ENCODE data around the gene RESF1.
A peak's percentile ranks its signal among the peaks of the same experiment; 100 is the strongest.

The RESF1 gene

DNA sequence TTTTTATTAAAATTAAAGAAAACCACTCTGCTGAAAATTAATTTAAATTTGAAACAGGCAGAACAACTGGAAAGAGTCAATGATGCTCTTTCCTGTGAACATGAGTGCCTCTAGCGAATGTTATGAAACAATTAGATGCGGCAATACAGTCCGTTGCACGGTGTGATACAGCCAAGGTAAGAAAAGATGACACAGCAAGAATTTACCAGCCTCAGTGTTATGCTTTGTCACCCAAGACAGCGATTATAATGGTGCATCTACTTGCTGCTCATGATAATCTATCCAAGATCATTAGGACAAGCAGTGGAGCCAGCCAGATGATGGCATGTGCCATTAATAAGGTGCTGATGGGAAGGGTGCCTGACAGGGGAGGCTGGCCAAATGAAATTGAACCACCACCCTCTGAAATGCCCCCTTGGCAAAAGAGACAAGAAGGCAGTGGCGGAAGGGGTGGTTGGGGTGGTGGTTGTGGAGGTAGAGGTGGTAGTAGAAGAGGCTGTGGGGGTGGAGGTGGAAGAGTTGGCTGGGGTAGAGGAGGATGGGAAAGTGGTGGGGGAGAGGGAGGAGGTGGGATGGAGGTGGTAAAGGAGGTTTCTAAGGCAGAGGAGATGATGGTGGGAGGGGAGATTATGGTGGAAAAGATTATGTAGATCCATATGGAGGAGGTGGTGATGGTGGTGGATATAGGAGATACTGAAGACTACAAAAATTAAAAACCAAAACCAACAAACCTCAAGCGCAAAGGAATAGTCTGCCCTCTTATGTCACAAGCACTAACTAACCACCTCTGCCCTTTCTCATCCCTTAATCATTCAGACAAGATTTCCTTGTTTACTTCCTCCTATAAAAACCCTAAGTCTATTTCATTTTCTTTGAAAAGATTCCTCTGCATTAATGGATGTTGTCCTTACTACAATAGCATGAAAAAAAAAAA is 4.0 kb upstream of the RESF1 start:
- Histone ChIP-seq H4K20me1 (ENCODE audit: insufficient read depth, low read length) (no peaks in the 10 kb centered on the region), H3F3A (ENCODE audit: insufficient read depth, low read length) (no peaks in the 10 kb centered on the region), H3K27me3 (ENCODE audit: insufficient read depth, low read length) (no peaks in the 10 kb centered on the region), H3K9ac (ENCODE audit: low read length) (no peak overlapping the region), H3K4me3 (ENCODE audit: low read depth, low read length, poor library complexity, severe bottlenecking) (no peak overlapping the region), H3K79me2 (ENCODE audit: insufficient read depth, low read length) (peaks cover 4% of the 10 kb centered on the region), H3K36me3 (ENCODE audit: insufficient read depth, low read length) (no peaks in the 10 kb centered on the region), H3K27ac (ENCODE audit: low read depth, low read length, poor library complexity, severe bottlenecking) (no peak overlapping the region), H3K9me2 (ENCODE audit: low read depth, low read length) (no peaks in the 10 kb centered on the region), H3K4me1 (ENCODE audit: insufficient read depth, low read length, severe bottlenecking) (peaks cover 27% of the 10 kb centered on the region), H2AFZ (ENCODE audit: low read length) (no peak overlapping the region), H3K9me3 (ENCODE audit: low read length) (no peaks in the 10 kb centered on the region), H3K4me2 (ENCODE audit: low read length) (no peak overlapping the region)
- TF ChIP-seq, protein P1, sequence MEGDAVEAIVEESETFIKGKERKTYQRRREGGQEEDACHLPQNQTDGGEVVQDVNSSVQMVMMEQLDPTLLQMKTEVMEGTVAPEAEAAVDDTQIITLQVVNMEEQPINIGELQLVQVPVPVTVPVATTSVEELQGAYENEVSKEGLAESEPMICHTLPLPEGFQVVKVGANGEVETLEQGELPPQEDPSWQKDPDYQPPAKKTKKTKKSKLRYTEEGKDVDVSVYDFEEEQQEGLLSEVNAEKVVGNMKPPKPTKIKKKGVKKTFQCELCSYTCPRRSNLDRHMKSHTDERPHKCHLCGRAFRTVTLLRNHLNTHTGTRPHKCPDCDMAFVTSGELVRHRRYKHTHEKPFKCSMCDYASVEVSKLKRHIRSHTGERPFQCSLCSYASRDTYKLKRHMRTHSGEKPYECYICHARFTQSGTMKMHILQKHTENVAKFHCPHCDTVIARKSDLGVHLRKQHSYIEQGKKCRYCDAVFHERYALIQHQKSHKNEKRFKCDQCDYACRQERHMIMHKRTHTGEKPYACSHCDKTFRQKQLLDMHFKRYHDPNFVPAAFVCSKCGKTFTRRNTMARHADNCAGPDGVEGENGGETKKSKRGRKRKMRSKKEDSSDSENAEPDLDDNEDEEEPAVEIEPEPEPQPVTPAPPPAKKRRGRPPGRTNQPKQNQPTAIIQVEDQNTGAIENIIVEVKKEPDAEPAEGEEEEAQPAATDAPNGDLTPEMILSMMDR (IDR thresholded peaks at IDR 0.05; ENCODE audit: low read length) = no peak
- no peak for TF ChIP-seq EZH2 (IDR thresholded peaks at IDR 0.05; ENCODE audit: borderline replicate concordance, low read length)

DNA sequence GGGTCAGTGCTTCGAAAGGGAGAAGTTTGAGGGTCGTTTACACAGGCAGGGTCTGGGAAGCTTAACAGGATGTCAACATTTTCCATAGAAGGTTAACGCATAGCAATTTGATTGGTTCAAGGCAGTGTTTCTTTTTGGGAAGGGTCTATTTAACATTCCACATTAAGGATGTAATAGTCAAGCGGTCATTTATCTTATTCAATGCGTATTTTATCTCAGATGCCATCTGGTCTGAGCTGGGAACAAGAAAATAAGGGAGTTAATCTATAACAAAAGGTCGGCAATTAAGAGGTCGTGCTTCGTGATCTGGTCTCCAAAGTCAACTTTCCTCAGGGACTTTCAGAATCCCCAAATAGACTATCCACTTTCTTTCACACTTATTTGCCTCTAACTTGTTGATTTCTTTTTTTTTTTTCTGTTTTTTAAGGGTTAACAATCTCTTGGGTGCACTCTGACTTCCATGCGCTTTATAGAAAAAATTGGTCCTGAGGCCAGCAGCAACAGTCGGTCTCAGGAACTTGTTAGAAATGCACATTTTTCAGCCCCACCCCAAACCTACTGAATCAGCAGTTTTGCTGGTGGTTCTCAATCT is 550 bp upstream of the RESF1 start:
- Histone ChIP-seq H3K4me1 (ENCODE audit: insufficient read depth, low read length, severe bottlenecking) (peaks cover 29% of the 10 kb centered on the region), H3K4me3 (ENCODE audit: low read depth, low read length, poor library complexity, severe bottlenecking) (peak overlapping the region; percentile 75), H3K9ac (ENCODE audit: low read length) (peak overlapping the region; percentile 80), H3K27ac (ENCODE audit: low read depth, low read length, poor library complexity, severe bottlenecking) (peak overlapping the region; percentile 90), H3K9me2 (ENCODE audit: low read depth, low read length) (no peaks in the 10 kb centered on the region), H3K4me2 (ENCODE audit: low read length) (peak overlapping the region; percentile 95), H3K36me3 (ENCODE audit: insufficient read depth, low read length) (peaks cover 33% of the 10 kb centered on the region), H3K27me3 (ENCODE audit: insufficient read depth, low read length) (no peaks in the 10 kb centered on the region), H3F3A (ENCODE audit: insufficient read depth, low read length) (no peaks in the 10 kb centered on the region), H4K20me1 (ENCODE audit: insufficient read depth, low read length) (no peaks in the 10 kb centered on the region), H3K9me3 (ENCODE audit: low read length) (peaks cover 1% of the 10 kb centered on the region; the same call in 1 of the 2 replicates), H3K79me2 (ENCODE audit: insufficient read depth, low read length) (peaks cover 38% of the 10 kb centered on the region), H2AFZ (ENCODE audit: low read length) (no peak overlapping the region)
- no peak for TF ChIP-seq EZH2 (IDR thresholded peaks at IDR 0.05; ENCODE audit: borderline replicate concordance, low read length)
- TF ChIP-seq, protein P1 (IDR thresholded peaks at IDR 0.05; ENCODE audit: low read length) = no peak

DNA sequence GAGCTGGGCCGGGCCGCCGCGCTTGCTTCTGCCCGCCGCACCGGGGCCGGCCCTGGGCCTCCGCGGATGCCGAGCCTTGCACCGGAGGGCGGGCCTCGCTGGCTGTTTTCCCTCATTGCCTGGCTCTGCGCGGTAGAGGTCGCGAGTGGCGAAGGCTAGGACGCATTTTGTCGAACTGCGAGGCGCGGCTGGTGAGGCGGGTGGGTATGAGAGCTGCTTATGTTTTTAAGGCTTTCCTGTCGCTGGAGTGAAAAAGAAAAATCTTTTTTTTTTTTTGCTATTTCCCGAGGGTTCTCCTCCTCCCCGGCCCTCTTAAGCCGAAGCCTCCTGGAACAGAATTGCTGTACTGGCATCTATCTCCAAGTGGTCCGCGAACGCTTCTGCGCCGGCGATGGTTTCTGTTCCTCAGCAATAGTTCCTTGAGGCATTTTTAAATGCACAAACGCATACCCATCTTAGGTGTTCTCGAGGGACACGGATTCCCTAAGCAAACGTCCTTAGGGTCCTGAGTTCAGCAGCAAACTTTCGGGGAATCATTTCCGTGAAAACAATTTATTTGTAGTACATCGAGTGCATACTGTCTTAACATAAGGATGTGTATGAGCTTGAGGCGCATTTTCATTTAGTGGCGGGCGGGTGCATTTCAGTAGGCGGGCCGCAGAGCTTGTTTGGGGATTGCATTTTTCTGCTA is 631 bp downstream of the RESF1 start:
- peaks cover 29% of the 10 kb centered on the region for H3K4me1 ChIP-seq (ENCODE audit: insufficient read depth, low read length, severe bottlenecking)
- no peaks in the 10 kb centered on the region for H3K9me2 ChIP-seq (ENCODE audit: low read depth, low read length)
- H3F3A ChIP-seq (ENCODE audit: insufficient read depth, low read length) = no peaks in the 10 kb centered on the region
- no peak overlapping the region for H2AFZ ChIP-seq (ENCODE audit: low read length)
- no peaks in the 10 kb centered on the region for H3K27me3 ChIP-seq (ENCODE audit: insufficient read depth, low read length)
- H3K36me3 ChIP-seq (ENCODE audit: insufficient read depth, low read length) = peaks cover 44% of the 10 kb centered on the region
- H4K20me1 ChIP-seq (ENCODE audit: insufficient read depth, low read length) = no peaks in the 10 kb centered on the region
- H3K9me3 ChIP-seq (ENCODE audit: low read length) = peaks cover 13% of the 10 kb centered on the region
- no peak for TF ChIP-seq EZH2 (IDR thresholded peaks at IDR 0.05; ENCODE audit: borderline replicate concordance, low read length)
- TF ChIP-seq, protein P1 (IDR thresholded peaks at IDR 0.05; ENCODE audit: low read length) = peak; percentile 22
- peak overlapping the region; percentile 80 for H3K9ac ChIP-seq (ENCODE audit: low read length)
- peak overlapping the region; percentile 90 for H3K27ac ChIP-seq (ENCODE audit: low read depth, low read length, poor library complexity, severe bottlenecking)
- peak overlapping the region; percentile 95 for H3K4me2 ChIP-seq (ENCODE audit: low read length)
- peak overlapping the region; percentile 75 for H3K4me3 ChIP-seq (ENCODE audit: low read depth, low read length, poor library complexity, severe bottlenecking)
- peaks cover 50% of the 10 kb centered on the region for H3K79me2 ChIP-seq (ENCODE audit: insufficient read depth, low read length)
